ENCODE data around the gene SLC9A1. TPM values are rescaled to one million over a fixed set of nuclear protein-coding genes. Genes with fewer than 3 reads are reported as not detected.

The SLC9A1 gene
- total and polyA plus RNA-seq, 12 donors: 9.4 to 34.4 (median 20.7) TPM

GRCh38 chr1:27144049-27144748, 10.7 kb downstream of the SLC9A1 start:
- intact Hi-C loops (cut with DNase I): no loop called here
- no peak for DNase-seq
- WGBS, 2 donors: 86 to 90% methylated on average over 9 of the region's 9 CpGs
- Histone ChIP-seq H3K27me3 (no peaks in the 10 kb centered on the region), H3K9me3 (no peaks in the 10 kb centered on the region), H3K4me1 (peaks cover 31 to 91% (median 77%) of the 10 kb centered on the region in 9 donors), H3K4me3 (no peak overlapping the region), H3K36me3 (peaks cover 0 to 2% (median 0%) of the 10 kb centered on the region in 9 donors), H3K27ac (peak overlapping the region in 8 of 10 donors; percentile 0 to 81 (median 68))
- ATAC-seq: no peak
- TF ChIP-seq CTCF (IDR thresholded peaks at IDR 0.05): no peak

GRCh38 chr1:27143401-27143800, 11.5 kb downstream of the SLC9A1 start:
- intact Hi-C loops (cut with DNase I): no loop called here
- Histone ChIP-seq H3K36me3 (peaks cover 0 to 4% (median 0%) of the 10 kb centered on the region in 9 donors), H3K27me3 (no peaks in the 10 kb centered on the region), H3K4me1 (peaks cover 37 to 91% (median 78%) of the 10 kb centered on the region in 9 donors), H3K9me3 (no peaks in the 10 kb centered on the region), H3K4me3 (no peak overlapping the region), H3K27ac (peak overlapping the region in 8 of 10 donors; percentile 16 to 81 (median 62))
- ATAC-seq (peak in 7 of 8 donors; percentile 14 to 49 (median 35)), DNase-seq (no peak)
- WGBS, 2 donors: 37 to 46% methylated on average over 6 of the region's 6 CpGs
- no peak for TF ChIP-seq CTCF (IDR thresholded peaks at IDR 0.05)

GRCh38 chr1:27142464-27142863, 12.5 kb downstream of the SLC9A1 start:
- intact Hi-C loops (cut with DNase I): no loop called here
- no peak for TF ChIP-seq CTCF (IDR thresholded peaks at IDR 0.05)
- DNase-seq (no peak), ATAC-seq (no peak)
- H3K36me3 ChIP-seq: peaks cover 0 to 6% (median 0%) of the 10 kb centered on the region in 9 donors
- H3K9me3 ChIP-seq: no peaks in the 10 kb centered on the region
- no peak overlapping the region for H3K4me3 ChIP-seq
- peaks cover 38 to 92% (median 81%) of the 10 kb centered on the region in 9 donors for H3K4me1 ChIP-seq
- WGBS, 2 donors: 95 to 98% methylated on average over 3 of the region's 3 CpGs
- no peaks in the 10 kb centered on the region for H3K27me3 ChIP-seq
- H3K27ac ChIP-seq: peak overlapping the region in 5 of 10 donors; percentile 35 to 81 (median 64)

- Histone ChIP-seq H3K4me1 (peaks cover 38 to 100% (median 89%) of the 10 kb centered on the region in 9 donors), H3K36me3 (peaks cover 0 to 6% (median 0%) of the 10 kb centered on the region in 9 donors), H3K4me3 (no peak overlapping the region), H3K27ac (peak overlapping the region in 4 of 10 donors; percentile 35 to 81 (median 63)), H3K27me3 (no peaks in the 10 kb centered on the region), H3K9me3 (no peaks in the 10 kb centered on the region)
- no peak for ATAC-seq
- no peak for DNase-seq
- no peak for TF ChIP-seq CTCF (IDR thresholded peaks at IDR 0.05)
- intact Hi-C loops (cut with DNase I): loop anchor here in 1 of 10 donors (2.0 kb wide), 1 partner anchor 41 kb away; no protein-coding TSS in a partner anchor
- 80% methylated on average over 9 of the region's 9 CpGs for WGBS, 2 donors
Measured at GRCh38 chr1:27141266-27142003, 13.5 kb downstream of the SLC9A1 start.
